ENCODE measurements around the gene MMD.
"Not testable (repeated sequence)": the region's sequence is repeated elsewhere in the genome, so short reads cannot be mapped to it uniquely, and the experiment has no call there.

The MMD gene

GRCh38 chr17:55405600-55405999, 16.0 kb downstream of the MMD start:
- Histone ChIP-seq H3K27me3 (ENCODE audit: insufficient read depth, poor library complexity, severe bottlenecking) (no peaks in the 10 kb centered on the region), H3K27ac (replicated peaks) (no peak overlapping the region), H3K4me3 (replicated peaks; ENCODE audit: insufficient read depth, low read length) (no peak overlapping the region)
- no peak for DNase-seq (ENCODE audit: low read depth in 1 of 2, low spot score in 1 of 2)
- TF ChIP-seq SPI1 (IDR thresholded peaks at IDR 0.05; ENCODE audit: borderline replicate concordance, low read depth) (no peak), REST (IDR thresholded peaks at IDR 0.05; ENCODE audit: insufficient replicate concordance, low read depth) (no peak), POLR2AphosphoS5 (IDR thresholded peaks at IDR 0.05; ENCODE audit: low read depth) (no peak), CTCF (IDR thresholded peaks at IDR 0.05; ENCODE audit: insufficient read depth, low read length) (no peak), GABPA (IDR thresholded peaks at IDR 0.05; ENCODE audit: low read depth) (no peak)

GRCh38 chr17:55404197-55404596, 17.4 kb downstream of the MMD start:
- not testable (repeated sequence) for H3K27ac ChIP-seq (replicated peaks); DNase-seq (ENCODE audit: low read depth in 1 of 2, low spot score in 1 of 2); H3K27me3 ChIP-seq (ENCODE audit: insufficient read depth, poor library complexity, severe bottlenecking); H3K4me3 ChIP-seq (replicated peaks; ENCODE audit: insufficient read depth, low read length)

GRCh38 chr17:55402374-55402773, 19.3 kb downstream of the MMD start:
- TF ChIP-seq CTCF (IDR thresholded peaks at IDR 0.05; ENCODE audit: insufficient read depth, low read length): no peak
- TF ChIP-seq SPI1 (IDR thresholded peaks at IDR 0.05; ENCODE audit: borderline replicate concordance, low read depth): no peak
- TF ChIP-seq POLR2AphosphoS5 (IDR thresholded peaks at IDR 0.05; ENCODE audit: low read depth): no peak
- TF ChIP-seq REST (IDR thresholded peaks at IDR 0.05; ENCODE audit: insufficient replicate concordance, low read depth): no peak
- TF ChIP-seq GABPA (IDR thresholded peaks at IDR 0.05; ENCODE audit: low read depth): no peak
- no peak for DNase-seq (ENCODE audit: low read depth in 1 of 2, low spot score in 1 of 2)
- Histone ChIP-seq H3K27ac (replicated peaks) (no peak overlapping the region), H3K27me3 (ENCODE audit: insufficient read depth, poor library complexity, severe bottlenecking) (no peaks in the 10 kb centered on the region), H3K4me3 (replicated peaks; ENCODE audit: insufficient read depth, low read length) (no peak overlapping the region)

GRCh38 chr17:55398689-55399088, 22.9 kb downstream of the MMD start:
- no peak for DNase-seq (ENCODE audit: low read depth in 1 of 2, low spot score in 1 of 2)
- TF ChIP-seq SPI1 (IDR thresholded peaks at IDR 0.05; ENCODE audit: borderline replicate concordance, low read depth) (no peak), GABPA (IDR thresholded peaks at IDR 0.05; ENCODE audit: low read depth) (no peak), REST (IDR thresholded peaks at IDR 0.05; ENCODE audit: insufficient replicate concordance, low read depth) (peak; percentile 77), POLR2AphosphoS5 (IDR thresholded peaks at IDR 0.05; ENCODE audit: low read depth) (no peak), CTCF (IDR thresholded peaks at IDR 0.05; ENCODE audit: insufficient read depth, low read length) (no peak)
- Histone ChIP-seq H3K27ac (replicated peaks) (no peak overlapping the region), H3K27me3 (ENCODE audit: insufficient read depth, poor library complexity, severe bottlenecking) (no peaks in the 10 kb centered on the region), H3K4me3 (replicated peaks; ENCODE audit: insufficient read depth, low read length) (no peak overlapping the region)

Data from HL-60 (cell line).